Measurements from ENCODE around the gene WIPF2.
"Not testable (repeated sequence)": the region's sequence is repeated elsewhere in the genome, so short reads cannot be mapped to it uniquely, and the experiment has no call there.

WIPF2 gene

DNA sequence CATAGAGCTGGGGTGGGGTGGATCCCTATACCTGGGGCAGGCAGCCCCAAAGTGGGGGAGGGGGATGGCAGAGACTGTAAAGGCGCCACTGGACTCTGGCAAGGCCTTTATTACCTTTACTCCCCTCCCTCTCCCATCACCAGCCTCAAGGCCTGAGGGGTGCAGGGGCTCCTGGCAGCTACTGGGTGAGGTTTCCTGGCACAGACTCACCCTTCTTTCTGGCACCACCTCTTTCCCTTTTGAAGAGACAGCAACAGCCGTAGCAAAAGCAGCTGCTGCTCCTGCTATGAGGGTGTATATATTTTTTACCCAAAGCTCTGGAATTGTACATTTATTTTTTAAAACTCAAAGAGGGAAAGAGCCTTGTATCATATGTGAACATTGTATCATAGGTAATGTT lies 24.3 kb upstream of the WIPF2 start:
- DNase-seq = no peak

DNA sequence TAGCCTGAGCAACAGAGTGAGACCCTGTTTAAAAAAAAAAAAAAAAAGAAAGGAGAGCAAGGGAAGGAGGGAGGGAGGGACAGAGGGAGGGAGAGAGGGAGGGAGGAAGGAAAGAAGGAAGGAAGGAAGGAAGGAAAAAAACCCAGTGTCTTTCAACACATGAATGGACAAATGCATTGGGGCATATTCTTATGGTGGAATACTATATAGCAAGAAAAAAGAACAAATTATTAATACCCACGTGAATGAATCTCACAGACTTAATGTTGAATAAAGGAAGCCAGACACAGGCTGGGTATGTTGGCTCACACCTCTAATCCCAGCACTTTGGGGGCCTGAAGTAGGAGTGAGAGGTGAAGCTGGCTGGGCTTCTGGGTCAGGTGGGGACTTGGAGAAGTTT lies 21.6 kb upstream of the WIPF2 start:
- DNase-seq = no peak

- DNase-seq = peak in 1 of 2 experiments; percentile 18
Measured at GRCh38 chr17:40197965-40198456, 21.1 kb upstream of the WIPF2 start.

DNA sequence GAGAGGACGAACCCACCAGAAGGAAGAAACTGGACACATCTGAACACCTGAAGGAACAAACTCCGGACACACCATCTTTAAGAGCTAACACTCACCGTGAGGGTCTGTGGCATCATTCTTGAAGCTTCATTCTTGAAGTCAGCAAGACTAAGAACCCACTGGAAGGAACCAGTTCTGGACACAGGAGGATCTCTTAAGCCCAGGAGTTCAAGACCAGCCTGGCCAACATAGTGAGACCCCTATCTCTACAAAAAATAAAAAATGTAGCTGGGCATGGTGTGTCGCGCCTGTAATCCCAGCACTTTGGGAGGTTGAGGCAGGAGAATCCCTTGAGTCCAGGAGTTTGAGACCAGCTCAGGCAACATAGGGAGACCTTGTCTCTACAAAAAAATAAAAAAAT lies 20.5 kb upstream of the WIPF2 start:
- no peak for DNase-seq

GRCh38 chr17:40203131-40203530 lies 16.0 kb upstream of the WIPF2 start:
- no peak for DNase-seq

DNA sequence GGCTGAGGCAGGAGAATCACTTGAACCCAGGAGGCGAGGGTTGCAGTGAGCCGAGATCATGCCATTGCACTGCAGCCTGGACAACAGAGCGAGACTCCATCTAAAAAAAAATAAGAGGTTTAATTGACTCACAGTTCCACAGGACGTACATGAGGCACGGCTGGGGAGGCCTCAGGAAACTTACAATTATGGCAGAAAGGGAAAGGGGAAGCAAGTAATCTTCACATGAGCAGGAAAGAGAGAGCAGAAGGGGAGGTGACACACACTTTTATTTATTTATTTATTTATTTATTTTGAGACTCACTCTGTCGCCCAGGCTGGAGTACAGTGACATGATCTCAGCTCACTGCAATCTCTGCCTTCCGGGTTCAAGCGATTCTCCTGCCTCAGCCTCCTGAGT lies 12.9 kb upstream of the WIPF2 start:
- not testable (repeated sequence) for DNase-seq

- no peak for DNase-seq
Measured at GRCh38 chr17:40209404-40210093, 9.6 kb upstream of the WIPF2 start.

DNA sequence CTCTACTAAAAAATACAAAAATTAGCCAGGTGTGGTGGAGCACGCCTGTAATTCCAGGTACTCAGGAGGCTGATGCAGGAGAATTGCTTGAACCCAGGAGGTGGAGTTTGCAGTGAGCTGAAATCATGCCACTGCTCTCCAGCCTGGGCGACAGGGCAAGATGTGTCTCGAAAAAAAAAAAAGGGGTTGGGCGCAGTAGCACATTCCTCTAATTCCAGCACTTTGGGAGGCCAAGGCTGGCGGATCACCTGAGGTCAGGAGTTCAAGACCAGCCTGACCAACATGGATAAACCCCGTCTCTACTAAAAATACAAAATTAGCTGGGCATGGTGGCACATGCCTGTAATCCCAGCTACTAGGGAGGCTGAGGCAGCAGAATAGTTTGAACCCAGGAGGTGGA lies 5.2 kb upstream of the WIPF2 start:
- DNase-seq = not testable (repeated sequence)

DNA sequence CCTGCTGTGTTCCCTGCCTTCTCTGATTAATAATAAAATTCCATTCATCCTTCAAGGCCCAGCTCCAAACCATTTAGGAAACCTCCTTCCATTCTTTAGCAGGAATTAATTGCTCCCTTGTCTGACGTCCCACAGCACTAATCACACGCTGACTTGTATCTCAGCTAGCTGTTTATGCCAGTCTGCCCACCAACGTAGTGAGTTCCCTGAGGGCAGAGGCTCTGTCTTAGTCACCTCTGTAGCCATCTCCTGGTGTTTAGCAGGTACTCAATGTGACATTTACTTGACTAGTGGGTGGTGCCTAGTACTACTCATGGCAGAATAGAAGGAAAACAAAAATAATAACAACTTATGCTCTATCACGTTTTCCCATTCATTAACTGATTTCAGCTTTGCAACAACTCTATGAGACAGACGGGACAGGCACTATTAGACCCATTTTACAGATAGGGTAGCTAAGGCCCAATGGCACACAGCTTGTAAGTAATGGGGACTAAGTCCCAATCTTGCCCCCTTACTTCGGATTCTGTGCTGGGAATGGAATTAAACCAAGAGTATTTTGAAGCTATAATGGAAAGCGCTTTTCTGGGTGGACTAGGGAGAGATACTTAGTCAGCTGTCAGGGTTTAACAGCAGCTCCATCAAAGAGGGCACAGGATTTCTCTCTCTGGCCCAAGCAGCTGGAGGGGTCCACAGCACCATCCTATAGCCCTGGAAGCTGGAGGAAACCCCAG lies 931 bp upstream of the WIPF2 start:
- DNase-seq = no peak

DNA sequence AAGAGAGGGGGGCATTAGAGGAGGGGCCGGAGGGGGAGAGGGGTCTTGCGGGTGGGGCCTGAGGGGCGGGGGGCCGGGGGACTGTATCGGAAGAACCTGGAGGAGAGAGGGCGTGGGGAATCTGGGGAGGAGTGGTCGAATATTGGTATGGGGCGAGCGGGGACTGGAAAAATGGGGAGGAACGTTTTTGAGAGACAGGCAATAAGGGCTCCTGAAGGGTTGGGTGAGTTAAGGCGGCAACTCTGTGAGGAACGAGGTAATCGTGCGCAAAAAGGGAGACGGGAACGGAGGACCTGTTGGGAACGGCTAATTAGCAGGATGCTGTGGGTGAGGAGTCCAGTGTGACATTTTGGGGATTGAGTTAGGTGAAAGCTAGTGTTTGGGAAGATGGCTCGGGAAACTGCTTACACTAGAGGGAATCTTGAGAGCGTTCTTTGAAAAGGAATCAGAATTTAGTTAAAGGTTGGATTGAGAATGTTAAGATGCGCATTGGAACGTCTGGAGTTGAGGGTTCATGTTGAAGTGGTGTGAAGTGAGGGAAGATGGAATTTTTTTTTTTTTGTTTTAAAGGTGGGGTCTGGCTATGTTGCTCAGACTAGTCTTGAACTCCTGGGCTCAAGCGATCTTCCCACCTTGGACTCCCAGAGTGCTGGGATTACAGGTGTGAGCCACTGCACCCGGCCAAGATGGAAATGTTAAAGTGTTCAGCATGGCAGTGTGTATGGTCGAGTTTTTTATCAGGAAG lies 662 bp downstream of the WIPF2 start:
- DNase-seq = peak; percentile 42 to 44

DNA sequence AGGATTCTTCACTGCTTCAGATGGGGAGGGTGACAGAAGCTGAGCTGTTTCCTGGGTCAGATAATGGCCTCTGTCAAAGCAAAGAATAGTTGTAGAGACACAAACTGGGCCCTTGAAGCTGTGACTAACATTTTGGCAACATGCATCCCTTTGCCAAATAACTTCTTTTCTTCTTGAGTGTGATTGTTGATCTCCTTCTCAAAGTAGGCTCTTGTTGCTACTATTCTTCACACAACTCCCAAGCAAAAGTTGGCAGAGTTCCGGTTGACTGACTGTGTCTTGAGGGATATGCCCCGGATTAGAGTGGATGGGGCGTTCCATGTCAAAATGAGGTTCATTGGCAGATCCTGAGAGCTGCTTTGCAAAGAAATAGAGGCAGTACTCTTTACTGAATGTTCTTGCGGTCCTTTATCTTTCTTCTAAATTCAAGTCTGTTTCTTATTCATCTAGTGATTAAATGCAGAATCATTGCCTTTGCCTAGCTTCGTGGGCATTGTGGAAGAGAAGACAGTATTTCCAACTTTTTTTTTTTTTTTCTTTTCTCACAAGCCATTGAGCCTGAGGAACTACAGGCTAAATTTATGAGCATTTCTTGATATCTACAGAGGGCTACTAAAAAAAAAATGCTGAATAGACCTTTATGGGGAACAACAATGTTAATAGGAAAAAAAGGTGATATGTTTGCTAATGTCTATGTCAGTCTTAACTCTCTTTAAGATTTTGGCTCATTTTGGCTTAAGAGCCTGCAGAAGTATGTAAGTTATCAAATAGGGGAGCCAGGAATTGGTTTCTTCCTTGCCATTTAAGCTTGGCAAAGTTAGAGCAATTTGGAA lies 5.8 kb downstream of the WIPF2 start:
- DNase-seq = no peak

DNA sequence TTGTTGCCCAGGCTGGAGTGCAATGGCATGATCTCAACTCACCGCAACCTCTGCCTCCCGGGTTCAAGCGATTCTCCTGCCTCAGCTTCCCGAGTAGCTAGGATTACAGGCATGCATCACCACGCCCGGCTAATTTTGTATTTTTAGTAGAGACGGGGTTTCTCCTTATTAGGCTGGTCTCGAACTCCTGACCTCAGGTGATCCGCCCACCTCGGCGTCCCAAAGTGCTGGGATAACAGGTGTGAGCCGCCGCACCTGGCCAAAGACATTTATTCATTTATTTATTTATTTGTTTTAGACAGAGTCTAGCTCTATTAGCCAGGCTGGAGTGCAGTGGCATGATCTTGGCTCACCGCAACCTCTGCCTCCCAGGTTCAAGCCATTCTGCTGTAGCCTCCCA lies 10.0 kb downstream of the WIPF2 start:
- DNase-seq = not testable (repeated sequence)

DNA sequence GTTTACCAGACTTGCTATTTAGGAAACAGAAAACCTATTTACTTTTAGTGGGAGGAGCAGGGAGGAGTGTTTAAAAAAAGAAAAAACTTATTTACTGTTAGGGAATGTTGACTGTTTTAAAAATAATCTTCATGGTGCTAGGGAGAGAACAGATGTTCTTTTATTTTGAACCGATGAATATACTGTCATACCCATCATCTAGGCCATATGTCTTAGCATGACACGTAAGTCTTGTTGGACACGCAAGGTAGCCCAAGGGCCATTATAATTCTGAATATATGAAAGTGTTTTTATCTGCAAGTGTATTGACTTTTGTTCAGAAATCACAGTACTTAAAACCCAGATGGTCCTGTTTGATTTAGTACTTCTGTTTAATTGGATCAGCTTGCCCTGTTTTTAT lies 11.6 kb downstream of the WIPF2 start:
- no peak for DNase-seq

DNA sequence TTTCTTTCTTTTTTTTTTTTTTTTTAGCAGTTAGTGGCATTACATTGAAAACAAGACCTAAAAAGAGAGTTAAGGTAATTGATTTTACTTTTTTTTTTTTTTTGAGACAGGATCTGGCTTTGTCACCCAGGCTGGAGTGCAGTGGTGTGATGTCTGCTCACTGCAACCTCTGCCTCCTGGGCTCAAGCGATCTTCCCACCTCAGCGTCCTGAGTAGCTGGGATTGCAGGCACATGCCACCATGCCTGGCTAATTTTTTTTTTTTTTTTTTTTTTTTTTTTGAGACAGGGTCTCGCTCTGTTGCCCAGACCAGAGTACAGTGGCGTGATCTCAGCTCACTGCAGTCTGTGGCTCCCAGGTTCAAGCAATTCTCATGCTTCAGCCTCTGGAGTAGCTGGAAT lies 12.8 kb downstream of the WIPF2 start:
- DNase-seq = not testable (repeated sequence)

- DNase-seq = no peak
Measured at GRCh38 chr17:40241252-40241834, 22.2 kb downstream of the WIPF2 start.

DNA sequence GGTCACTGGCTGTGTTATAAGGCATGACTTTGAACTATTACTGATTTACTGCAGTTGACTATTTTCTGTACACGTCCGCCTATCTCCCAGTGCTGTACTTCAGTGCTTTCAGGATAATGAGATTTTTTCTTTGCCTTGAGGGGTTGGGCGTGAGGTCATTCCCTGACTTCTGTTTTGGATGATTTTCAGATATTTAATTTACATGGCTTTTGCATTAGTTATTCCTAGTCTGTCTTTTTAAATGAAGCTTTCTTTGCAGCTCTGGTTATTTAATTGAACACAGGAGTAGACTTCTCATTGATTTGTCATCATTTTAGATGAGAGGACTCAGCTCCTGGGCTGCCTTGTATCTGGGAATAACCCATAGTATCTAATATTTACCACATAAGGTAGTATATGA lies 23.7 kb downstream of the WIPF2 start:
- no peak for DNase-seq

- no peak for DNase-seq
Measured at GRCh38 chr17:40243761-40244160, 24.7 kb downstream of the WIPF2 start.

- no peak for DNase-seq
Measured at GRCh38 chr17:40244255-40244654, 25.2 kb downstream of the WIPF2 start.

GRCh38 chr17:40247926-40248495 lies 28.9 kb downstream of the WIPF2 start:
- no peak for DNase-seq

DNA sequence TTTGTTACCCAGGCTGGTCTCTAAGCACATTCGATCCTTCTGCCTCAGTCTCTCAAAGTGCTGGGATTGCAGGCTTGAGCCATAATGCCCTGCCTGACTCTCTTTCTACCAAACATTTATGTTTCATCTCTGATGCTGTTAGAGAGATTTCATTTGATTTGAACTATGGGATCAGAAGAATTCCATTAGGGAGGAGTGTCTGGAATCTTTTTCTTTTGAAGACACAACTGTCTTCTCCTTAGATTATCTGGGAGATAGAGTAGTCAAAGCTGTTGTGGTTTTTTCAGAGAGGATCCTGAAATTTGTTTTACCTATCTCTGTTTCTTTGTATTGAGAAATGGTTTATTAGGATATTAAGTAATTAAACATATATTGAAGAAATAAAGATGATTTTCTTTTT lies 29.4 kb downstream of the WIPF2 start:
- no peak for DNase-seq

DNA sequence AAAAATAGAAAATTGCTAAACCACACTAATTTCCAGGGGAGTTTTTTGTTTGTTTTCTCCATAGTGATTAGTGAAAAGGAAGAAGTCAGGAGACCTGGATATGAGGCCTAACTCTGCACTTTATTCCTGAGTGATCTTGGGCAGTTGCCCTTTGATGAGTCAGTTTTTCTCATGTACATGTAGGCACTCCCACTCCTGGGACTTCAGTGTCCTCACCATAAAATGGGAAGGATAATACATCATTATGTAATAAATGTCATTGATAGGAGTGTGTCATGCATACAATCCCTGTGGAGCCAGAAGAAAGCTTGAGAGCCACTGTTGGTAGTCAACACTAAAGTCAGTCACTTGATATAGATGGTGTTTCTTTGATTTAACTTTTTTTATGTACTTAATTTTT lies 32.5 kb downstream of the WIPF2 start:
- no peak for DNase-seq

GRCh38 chr17:40253565-40253964 lies 34.5 kb downstream of the WIPF2 start:
- no peak for DNase-seq
